Cardiac fibroblast (primary cell): Measurements from ENCODE around the gene CD2.

Experiments
- DNase-seq, 2 donors: peaks; one replicate each; pipeline versions ENCODE4 v3.0.0 to v3.0.0-alpha.2; 2010; ENCODE audit warnings: low read depth in 2 of 2
- H3K4me3 ChIP-seq, 2 donors: replicated peaks in 1 of 2; 1 replicate in 1 of 2; 2 replicates in 1 of 2; pipeline ENCODE4 v1.5.1; 2011; ENCODE audit warnings: low read depth in 2 of 2, low read length in 2 of 2, mild to moderate bottlenecking in 2 of 2, moderate library complexity in 1 of 2
- TF ChIP-seq, protein P1 (sequence below): IDR thresholded peaks from one replicate; pipeline ENCODE4 v1.5.1; 2011; ENCODE audit warnings: low read depth, mild to moderate bottlenecking, low read length, inconsistent platforms

The CD2 gene

DNA sequence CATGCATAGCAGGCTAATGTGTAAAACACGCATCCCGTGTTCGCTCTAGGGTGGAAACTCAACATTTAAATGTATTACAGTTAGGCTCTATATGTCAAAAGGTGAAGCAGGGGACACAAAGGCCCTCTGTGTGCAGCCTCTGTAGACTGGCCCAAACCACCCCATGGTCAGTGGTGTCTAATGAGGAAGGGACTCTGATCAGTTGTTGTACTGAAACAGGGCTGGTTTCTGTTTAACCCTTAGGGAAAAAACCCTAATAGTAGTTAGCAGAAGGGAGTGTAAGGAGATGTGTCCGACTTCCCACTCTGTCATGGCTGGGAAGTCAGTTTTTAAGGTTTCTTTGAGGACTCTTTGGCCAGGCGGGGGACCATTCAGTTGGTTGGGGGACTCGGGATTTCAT, 21.5 kb upstream of the CD2 start:
- no peak overlapping the region for H3K4me3 ChIP-seq
- TF ChIP-seq, protein P1, sequence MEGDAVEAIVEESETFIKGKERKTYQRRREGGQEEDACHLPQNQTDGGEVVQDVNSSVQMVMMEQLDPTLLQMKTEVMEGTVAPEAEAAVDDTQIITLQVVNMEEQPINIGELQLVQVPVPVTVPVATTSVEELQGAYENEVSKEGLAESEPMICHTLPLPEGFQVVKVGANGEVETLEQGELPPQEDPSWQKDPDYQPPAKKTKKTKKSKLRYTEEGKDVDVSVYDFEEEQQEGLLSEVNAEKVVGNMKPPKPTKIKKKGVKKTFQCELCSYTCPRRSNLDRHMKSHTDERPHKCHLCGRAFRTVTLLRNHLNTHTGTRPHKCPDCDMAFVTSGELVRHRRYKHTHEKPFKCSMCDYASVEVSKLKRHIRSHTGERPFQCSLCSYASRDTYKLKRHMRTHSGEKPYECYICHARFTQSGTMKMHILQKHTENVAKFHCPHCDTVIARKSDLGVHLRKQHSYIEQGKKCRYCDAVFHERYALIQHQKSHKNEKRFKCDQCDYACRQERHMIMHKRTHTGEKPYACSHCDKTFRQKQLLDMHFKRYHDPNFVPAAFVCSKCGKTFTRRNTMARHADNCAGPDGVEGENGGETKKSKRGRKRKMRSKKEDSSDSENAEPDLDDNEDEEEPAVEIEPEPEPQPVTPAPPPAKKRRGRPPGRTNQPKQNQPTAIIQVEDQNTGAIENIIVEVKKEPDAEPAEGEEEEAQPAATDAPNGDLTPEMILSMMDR = no peak
- DNase-seq = no peak

DNA sequence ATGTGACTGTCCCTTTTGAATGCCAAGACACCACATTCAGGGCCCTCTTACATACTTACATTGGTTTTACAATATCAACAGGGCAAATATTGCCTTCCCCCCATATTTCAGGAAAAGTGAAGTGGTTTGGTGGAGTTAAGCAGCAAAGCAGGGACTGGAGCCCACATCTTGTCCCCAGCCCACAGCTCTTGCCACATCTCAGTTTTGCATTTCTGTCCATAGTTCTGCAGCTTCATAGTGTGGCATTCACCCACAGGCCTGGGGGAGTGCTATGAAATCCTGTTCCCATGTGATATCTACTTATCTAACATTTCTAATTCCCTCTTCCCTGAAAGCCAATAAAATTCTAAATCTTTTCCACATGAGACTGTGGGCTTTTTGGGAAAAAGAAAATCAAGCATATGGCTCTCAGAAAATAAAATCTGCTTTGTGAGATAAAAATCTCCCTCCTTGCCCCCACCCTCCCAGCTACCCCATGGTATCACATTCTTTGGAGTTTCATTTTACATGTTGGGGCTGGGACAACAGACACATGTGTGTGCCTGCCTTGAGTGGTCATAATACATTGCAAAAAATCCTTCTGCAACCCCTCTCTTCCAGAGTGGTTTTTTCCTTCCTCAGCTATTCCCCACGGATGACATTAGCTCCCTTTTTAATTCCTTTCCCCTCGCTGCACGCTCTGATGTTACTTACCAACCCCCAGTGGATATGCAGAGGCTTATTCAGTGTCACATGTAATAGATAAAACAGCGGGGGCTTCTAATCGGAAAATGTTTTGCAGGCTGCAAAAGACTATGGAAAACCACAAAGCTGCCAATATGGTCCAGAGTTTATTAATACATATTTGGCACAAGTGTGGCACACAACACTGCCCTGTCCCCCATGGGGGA, 20.5 kb upstream of the CD2 start:
- DNase-seq = no peak
- no peak overlapping the region for H3K4me3 ChIP-seq
- TF ChIP-seq, protein P1 = no peak

DNA sequence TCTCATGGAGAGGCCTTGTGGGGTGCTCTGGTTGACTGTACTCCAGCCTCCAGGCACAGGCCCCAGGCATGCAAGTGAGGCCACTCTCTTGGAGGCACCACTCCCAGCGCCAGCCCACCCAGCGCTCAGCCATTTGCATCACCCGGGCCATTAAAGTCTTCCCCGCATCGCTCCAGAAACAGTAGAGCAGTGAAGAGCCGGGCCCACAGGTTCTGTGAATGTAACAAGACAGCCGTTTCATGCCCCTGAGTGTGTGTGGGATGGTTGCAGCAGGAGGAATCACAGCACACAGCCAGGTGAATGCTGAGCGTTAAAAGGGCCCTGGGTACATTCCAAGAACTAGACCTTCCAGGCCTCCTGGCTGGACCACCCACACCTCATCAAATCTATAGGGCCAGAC, 19.0 kb upstream of the CD2 start:
- DNase-seq = no peak
- H3K4me3 ChIP-seq = no peak overlapping the region
- TF ChIP-seq, protein P1 = no peak

DNA sequence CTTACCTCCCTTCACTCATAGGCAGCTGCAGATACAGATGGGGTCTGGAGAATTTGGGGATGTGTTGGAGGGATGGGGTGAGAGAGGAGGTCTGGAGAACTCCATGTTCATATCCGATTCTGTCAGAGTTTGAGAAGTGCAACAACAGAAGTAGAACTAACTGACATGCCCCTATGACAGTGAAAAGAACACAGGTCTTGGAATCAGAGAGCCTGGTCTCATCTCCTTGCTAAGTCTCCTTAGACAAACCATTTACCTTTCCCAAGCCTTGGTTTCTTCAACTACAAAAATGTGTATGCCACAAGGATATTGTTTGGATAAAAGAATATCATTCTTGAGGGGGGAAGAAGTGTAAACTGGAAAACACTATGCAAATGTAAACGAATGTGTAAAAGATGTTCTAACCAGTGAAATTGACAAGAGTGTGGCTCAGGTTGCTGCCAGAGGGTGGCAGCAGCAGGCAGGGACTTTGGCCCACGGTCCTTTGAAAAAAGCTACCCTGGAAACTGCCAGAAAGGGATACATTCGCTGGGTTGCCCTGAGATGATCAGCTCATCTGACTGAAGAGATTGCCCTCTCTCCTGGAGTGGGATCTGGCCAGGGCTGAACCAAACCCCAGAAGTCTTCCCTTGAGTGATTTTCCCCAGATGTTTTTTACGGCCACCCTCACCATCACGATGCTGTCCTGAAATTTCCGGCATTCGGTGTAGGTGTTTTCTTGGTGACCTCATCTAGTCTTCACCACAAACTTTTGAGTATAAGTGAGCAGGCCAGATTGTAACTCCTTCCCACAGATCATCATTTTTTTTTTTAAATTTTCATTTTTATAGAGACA, 17.0 kb upstream of the CD2 start:
- peak; percentile 71 to 76 for DNase-seq
- no peak overlapping the region for H3K4me3 ChIP-seq
- TF ChIP-seq, protein P1 = peak; percentile 85

DNA sequence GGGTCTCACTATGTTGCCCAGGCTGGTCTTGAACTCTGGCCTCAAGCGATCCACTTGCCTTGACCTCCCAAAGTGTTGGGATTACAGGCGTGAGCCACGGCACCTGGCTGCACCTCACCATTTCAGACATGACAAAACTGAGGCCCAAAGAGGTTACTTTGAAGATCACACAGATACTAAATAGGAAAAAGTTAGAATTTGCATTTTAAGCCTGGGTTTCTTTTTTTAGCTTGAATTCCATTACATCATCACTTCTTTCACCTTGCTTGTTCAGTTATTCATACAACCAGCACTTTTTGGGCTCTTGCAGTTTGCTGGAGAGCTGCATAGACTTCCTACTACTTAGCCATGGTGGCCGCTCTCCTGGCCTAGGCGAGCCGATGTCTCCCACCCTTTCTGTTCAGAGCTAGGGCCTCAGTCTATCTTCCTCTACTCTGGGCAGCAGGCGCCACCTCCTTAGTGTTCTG, 16.3 kb upstream of the CD2 start:
- no peak overlapping the region for H3K4me3 ChIP-seq
- TF ChIP-seq, protein P1 = no peak
- DNase-seq = no peak

DNA sequence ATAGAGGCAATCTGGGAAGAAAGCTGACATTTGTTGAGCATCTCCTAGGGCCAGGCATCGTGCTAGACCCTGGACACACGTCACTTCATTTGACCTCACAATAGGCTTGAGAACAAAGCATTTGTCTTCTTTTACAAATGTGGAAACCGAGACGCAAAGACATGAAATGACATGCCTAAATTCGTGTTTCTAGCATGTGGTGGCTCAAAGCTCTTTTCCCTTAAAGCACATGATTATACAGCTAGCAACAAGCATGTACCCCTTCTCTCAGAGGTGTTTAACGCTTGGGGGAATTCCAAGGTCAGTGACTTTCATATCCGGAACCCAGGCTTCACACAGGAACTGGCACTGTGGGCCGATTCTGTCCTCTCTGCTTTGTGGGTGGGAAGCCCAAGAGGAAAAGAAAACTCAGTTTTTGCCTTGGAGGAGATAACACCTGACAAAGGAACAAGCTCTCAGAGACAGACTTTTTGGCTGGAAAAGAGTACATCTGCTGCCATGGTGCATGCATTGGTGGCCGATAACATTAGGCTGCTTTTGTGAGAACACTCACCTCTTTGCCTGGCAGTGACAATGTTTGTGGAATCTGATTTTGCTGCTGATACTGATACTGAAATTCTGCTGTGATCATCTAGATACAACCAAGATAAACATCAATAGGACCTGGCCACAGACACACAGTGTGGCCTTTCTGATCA, 15.4 kb upstream of the CD2 start:
- no peak overlapping the region for H3K4me3 ChIP-seq
- no peak for DNase-seq
- TF ChIP-seq, protein P1 = no peak
